ENCODE measurements around the gene PPIP5K2. TPM values are rescaled to one million over a fixed set of nuclear protein-coding genes. Genes with fewer than 3 reads are reported as not detected.

Gene PPIP5K2
- polyA plus RNA-seq, 1 experiment: 75.9 TPM

DNA sequence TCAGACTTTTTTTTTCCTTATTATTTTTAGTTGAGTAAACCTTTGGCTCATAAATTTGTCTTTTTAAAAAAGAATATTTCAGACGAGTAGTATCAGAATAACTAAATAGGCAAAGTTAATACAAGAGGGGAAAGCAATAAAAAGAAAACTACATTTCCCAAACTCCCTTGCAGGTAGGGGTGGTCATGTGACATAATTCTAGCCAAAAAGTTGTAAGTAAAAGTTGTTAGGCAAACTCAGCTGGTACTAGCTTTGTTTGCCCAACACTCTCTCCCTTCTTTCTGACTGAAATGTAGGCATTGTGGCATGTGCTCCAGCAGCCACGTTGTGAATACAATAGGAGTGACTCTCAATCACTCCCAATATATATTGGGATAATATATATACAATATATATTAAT lies 21.1 kb upstream of the PPIP5K2 start:
- H3K9me3 ChIP-seq (ENCODE audit: control insufficient read depth, insufficient read depth, low read length): no peaks in the 10 kb centered on the region
- no peaks in the 10 kb centered on the region for H3K27me3 ChIP-seq (ENCODE audit: control insufficient read depth, insufficient read depth, low read length)
- CTCF ChIA-PET: no interaction called here
- no peak overlapping the region for H3K27ac ChIP-seq (ENCODE audit: low read depth, low read length)
- no peak for DNase-seq (ENCODE audit: low read depth, low spot score)
- TF ChIP-seq, protein P1, sequence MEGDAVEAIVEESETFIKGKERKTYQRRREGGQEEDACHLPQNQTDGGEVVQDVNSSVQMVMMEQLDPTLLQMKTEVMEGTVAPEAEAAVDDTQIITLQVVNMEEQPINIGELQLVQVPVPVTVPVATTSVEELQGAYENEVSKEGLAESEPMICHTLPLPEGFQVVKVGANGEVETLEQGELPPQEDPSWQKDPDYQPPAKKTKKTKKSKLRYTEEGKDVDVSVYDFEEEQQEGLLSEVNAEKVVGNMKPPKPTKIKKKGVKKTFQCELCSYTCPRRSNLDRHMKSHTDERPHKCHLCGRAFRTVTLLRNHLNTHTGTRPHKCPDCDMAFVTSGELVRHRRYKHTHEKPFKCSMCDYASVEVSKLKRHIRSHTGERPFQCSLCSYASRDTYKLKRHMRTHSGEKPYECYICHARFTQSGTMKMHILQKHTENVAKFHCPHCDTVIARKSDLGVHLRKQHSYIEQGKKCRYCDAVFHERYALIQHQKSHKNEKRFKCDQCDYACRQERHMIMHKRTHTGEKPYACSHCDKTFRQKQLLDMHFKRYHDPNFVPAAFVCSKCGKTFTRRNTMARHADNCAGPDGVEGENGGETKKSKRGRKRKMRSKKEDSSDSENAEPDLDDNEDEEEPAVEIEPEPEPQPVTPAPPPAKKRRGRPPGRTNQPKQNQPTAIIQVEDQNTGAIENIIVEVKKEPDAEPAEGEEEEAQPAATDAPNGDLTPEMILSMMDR (IDR thresholded peaks at IDR 0.05; ENCODE audit: low read depth, low read length): no peak
- H3K4me3 ChIP-seq (ENCODE audit: low read depth, low read length): no peak overlapping the region
- POLR2A ChIA-PET: no interaction called here

DNA sequence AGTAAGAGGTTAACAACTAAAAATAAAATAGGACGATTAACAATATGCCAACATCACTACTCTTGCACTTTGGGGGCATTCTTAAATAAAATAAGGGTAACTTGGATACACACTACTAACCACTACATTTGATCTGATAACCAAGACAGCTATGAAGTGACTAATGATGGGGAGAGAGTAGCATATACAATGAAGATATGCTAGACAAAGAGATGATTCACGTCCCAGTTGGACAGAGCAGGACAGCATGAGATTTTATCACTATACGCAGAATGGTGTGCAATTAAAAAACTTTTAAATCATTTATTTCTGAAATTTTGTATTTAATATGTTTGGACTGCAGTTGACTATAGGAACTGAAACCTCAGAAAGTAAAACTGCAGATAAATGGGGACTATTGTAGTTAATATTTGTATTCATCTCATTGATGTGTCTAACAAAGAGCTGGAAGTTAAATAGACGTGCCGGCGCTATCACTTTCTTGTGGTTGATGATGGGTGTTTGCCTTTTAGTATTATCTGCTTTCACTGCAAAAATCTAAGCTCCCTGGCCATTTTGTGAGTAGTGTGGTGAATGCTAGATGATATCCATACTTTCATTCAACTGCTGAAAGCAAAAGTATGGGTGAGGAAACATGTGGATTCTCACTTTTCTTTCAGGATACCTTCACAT lies 18.9 kb upstream of the PPIP5K2 start:
- Histone ChIP-seq H3K4me3 (ENCODE audit: low read depth, low read length) (no peak overlapping the region), H3K27ac (ENCODE audit: low read depth, low read length) (no peak overlapping the region), H3K9me3 (ENCODE audit: control insufficient read depth, insufficient read depth, low read length) (no peaks in the 10 kb centered on the region), H3K27me3 (ENCODE audit: control insufficient read depth, insufficient read depth, low read length) (no peaks in the 10 kb centered on the region)
- POLR2A ChIA-PET: no interaction called here
- TF ChIP-seq, protein P1 (IDR thresholded peaks at IDR 0.05; ENCODE audit: low read depth, low read length): no peak
- no peak for DNase-seq (ENCODE audit: low read depth, low spot score)
- CTCF ChIA-PET: no interaction called here

DNA sequence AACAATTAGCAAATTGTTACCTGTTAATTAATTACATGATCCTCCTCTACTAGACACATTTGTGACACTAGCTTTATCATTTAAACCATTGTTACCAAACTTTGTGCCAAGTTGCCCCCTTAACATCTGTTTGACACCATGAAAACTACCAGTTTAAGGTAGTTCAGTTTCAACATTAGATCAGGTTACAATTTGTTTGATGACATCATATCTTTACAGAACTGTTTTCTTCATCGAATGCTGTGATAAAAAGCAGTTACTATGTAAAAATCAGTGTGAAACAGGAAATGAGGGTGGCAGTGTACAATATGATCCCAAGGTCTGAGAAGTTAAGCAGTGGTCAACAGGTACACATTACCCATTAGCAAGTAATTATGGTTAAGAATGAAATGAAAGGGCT lies 17.9 kb upstream of the PPIP5K2 start:
- CTCF ChIA-PET: no interaction called here
- POLR2A ChIA-PET: no interaction called here

DNA sequence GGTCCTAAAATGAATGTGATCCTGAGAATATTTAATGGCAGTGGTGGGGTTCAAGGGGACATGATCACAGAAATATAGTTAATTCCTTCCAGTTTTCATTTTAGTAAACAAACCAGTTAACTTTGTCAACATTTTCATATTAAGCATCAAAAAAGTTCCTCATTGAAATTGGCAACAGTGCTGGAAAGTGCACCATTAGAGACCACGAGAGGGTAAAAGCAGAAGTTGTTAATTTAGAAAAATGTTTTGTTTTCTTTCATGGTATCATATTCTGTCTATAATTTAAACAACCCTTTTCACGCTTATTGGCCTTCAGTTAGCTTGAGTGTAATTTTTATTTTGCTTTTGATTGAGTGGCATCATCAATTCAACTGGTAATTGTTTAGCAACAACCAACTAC lies 12.0 kb upstream of the PPIP5K2 start:
- H3K27ac ChIP-seq (ENCODE audit: low read depth, low read length): no peak overlapping the region
- H3K27me3 ChIP-seq (ENCODE audit: control insufficient read depth, insufficient read depth, low read length): no peaks in the 10 kb centered on the region
- TF ChIP-seq, protein P1 (IDR thresholded peaks at IDR 0.05; ENCODE audit: low read depth, low read length): no peak
- DNase-seq (ENCODE audit: low read depth, low spot score): no peak
- ChIA-PET POLR2A (no interaction called here), CTCF (no interaction called here)
- H3K4me3 ChIP-seq (ENCODE audit: low read depth, low read length): no peak overlapping the region
- no peaks in the 10 kb centered on the region for H3K9me3 ChIP-seq (ENCODE audit: control insufficient read depth, insufficient read depth, low read length)

More for the DNA sequence above, 17.9 kb upstream of the PPIP5K2 start:
- no peak overlapping the region for H3K27ac ChIP-seq (ENCODE audit: low read depth, low read length)
- DNase-seq (ENCODE audit: low read depth, low spot score): no peak
- TF ChIP-seq, protein P1 (IDR thresholded peaks at IDR 0.05; ENCODE audit: low read depth, low read length): no peak
- H3K27me3 ChIP-seq (ENCODE audit: control insufficient read depth, insufficient read depth, low read length): no peaks in the 10 kb centered on the region
- no peak overlapping the region for H3K4me3 ChIP-seq (ENCODE audit: low read depth, low read length)
- no peaks in the 10 kb centered on the region for H3K9me3 ChIP-seq (ENCODE audit: control insufficient read depth, insufficient read depth, low read length)

DNA sequence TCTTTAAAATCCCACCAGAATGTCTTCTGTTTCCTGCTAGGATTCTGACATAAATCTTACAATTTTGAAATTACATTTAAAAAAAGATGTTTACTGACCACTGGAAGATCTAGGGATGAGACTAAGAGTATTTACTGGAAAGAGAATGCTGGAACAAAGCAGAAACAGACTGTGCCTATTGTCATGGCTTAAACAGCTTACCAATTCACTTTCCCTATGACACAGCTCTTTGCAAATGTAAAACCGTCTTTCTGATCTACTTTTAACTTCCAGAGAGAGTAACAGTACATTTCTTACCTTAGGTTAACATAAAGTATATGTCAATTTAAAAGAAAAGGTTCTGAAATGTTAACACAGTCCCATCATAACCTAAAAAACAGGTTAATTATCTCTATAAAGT lies 10.8 kb upstream of the PPIP5K2 start:
- POLR2A ChIA-PET: no interaction called here
- H3K4me3 ChIP-seq (ENCODE audit: low read depth, low read length): no peak overlapping the region
- H3K9me3 ChIP-seq (ENCODE audit: control insufficient read depth, insufficient read depth, low read length): no peaks in the 10 kb centered on the region
- no peak for DNase-seq (ENCODE audit: low read depth, low spot score)
- no peaks in the 10 kb centered on the region for H3K27me3 ChIP-seq (ENCODE audit: control insufficient read depth, insufficient read depth, low read length)
- no peak overlapping the region for H3K27ac ChIP-seq (ENCODE audit: low read depth, low read length)
- TF ChIP-seq, protein P1 (IDR thresholded peaks at IDR 0.05; ENCODE audit: low read depth, low read length): no peak
- CTCF ChIA-PET: no interaction called here

Data from AG04450 (cell line).